HepG2 (cell line): Measurements from ENCODE around the gene ANKRD29. TPM values are rescaled to one million over a fixed set of nuclear protein-coding genes. Genes with fewer than 3 reads are reported as not detected.

Experiments used
- ASH2L ChIP-seq: fragments of 300-600, 200-600 bp; sonication (generic); IDR thresholded peaks from 2 replicates; pipeline ENCODE4 v1.7.0; 2017; ENCODE audit warnings: low read depth, mild to moderate bottlenecking, moderate library complexity, mixed read lengths, low read length; ENCODE audit not compliant: insufficient read length
- CBX5 ChIP-seq: sonication (generic); formaldehyde crosslinking; IDR thresholded peaks from 2 replicates; pipeline ENCODE4 v1.4.0; 2020; ENCODE audit warnings: missing genetic modification reagents, borderline replicate concordance
- KDM5A ChIP-seq: fragments of 200-600 bp; sonication (generic); IDR thresholded peaks from 2 replicates; pipeline ENCODE4 v1.7.0; 2018; ENCODE audit warnings: antibody characterized with exemption, mild to moderate bottlenecking, low read length, borderline replicate concordance
- KIAA2018 ChIP-seq: sonication (generic); formaldehyde crosslinking; IDR thresholded peaks from 2 replicates; pipeline ENCODE4 v1.5.0; 2020; ENCODE audit warnings: mild to moderate bottlenecking, missing genetic modification reagents, borderline replicate concordance
- MEIS2 ChIP-seq: sonication (generic); formaldehyde crosslinking; IDR thresholded peaks from 2 replicates; pipeline ENCODE4 v1.9.0; 2021; ENCODE audit warnings: mild to moderate bottlenecking, missing genetic modification reagents
- MIER2 ChIP-seq: IDR thresholded peaks from 2 replicates; pipeline ENCODE4 v1.6.1; 2016; ENCODE audit warnings: missing biosample characterization, missing genetic modification reagents
- NFKBIZ ChIP-seq: IDR thresholded peaks from 2 replicates; pipeline ENCODE4 v1.6.1; 2018; ENCODE audit warnings: missing genetic modification reagents, missing compliant biosample characterization
- NR2F6 ChIP-seq, 2 experiments: IDR thresholded peaks; 2 replicates each; pipeline ENCODE4 v1.6.1; 2016; ENCODE audit warnings: antibody characterized with exemption in 1 of 2, mild to moderate bottlenecking in 1 of 2
- PAX8 ChIP-seq: sonication (generic); formaldehyde crosslinking; IDR thresholded peaks from 2 replicates; pipeline ENCODE4 v1.8.0; 2022; ENCODE audit warnings: mild to moderate bottlenecking, missing genetic modification reagents, borderline replicate concordance
- SRY ChIP-seq: sonication (generic); formaldehyde crosslinking; IDR thresholded peaks from 2 replicates; pipeline ENCODE4 v1.8.0; 2022; ENCODE audit warnings: mild to moderate bottlenecking, missing genetic modification reagents
- ZNF296 ChIP-seq: sonication (generic); formaldehyde crosslinking; conservative IDR thresholded peaks from 2 replicates; pipeline ENCODE4 v1.5.0; 2020; ENCODE audit warnings: mild to moderate bottlenecking, missing genetic modification reagents
- ZNF564 ChIP-seq: sonication (generic); formaldehyde crosslinking; IDR thresholded peaks from 2 replicates; pipeline ENCODE4 v1.8.1; 2023; ENCODE audit warnings: mild to moderate bottlenecking, missing genetic modification reagents
- ZNF572 ChIP-seq: sonication (generic); formaldehyde crosslinking; IDR thresholded peaks from 2 replicates; pipeline ENCODE4 v1.5.1; 2020; ENCODE audit warnings: mild to moderate bottlenecking, missing genetic modification reagents
- polyA plus RNA-seq, 8 experiments: library from polyadenylated mRNA; depleted of rRNA in 3 of 8; stranded (reverse) in 7 of 8; unstranded in 1 of 8; fragments of >200 nt; fragmentation: Illumina TruSeq in 4 of 8; extraction: Trizol in 4 of 8; gene quantifications; 2 replicates each; pipeline versions ENCODE4 v1.2.1 to v1.2.3, GENCODE V29; 2011 to 2016; ENCODE audit warnings: low read depth in 4 of 8, missing spikeins in 1 of 8, mixed read lengths in 1 of 8; ENCODE audit not compliant: insufficient read depth in 1 of 8
- total RNA-seq, 5 experiments: library from RNA; depleted of rRNA; stranded (reverse); fragments of >200 nt; fragmentation: Illumina TruSeq; extraction: Trizol; gene quantifications; 2 replicates each; pipeline ENCODE4 v1.2.3, GENCODE V29; 2016; ENCODE audit warnings: low read depth in 1 of 5
- TF ChIP-seq, protein P1 (sequence below): sonication (generic); formaldehyde crosslinking; IDR thresholded peaks from 2 replicates; pipeline ENCODE4 v1.4.0; 2020; ENCODE audit warnings: missing genetic modification reagents, low read depth, mild to moderate bottlenecking, borderline replicate concordance
- TF ChIP-seq, protein P2 (sequence below): sonication (generic); formaldehyde crosslinking; IDR thresholded peaks from 2 replicates; pipeline ENCODE4 v1.4.0; 2020; ENCODE audit warnings: missing genetic modification reagents
- TF ChIP-seq, protein P3 (sequence below): sonication (generic); formaldehyde crosslinking; conservative IDR thresholded peaks from 2 replicates; pipeline ENCODE4 v1.8.0; 2022; ENCODE audit warnings: missing genetic modification reagents

Gene ANKRD29
- total and polyA plus RNA-seq, 2 of the 13 experiments (the other 11 are each of a cell fraction or from before 2014, with no cell fraction given), result not detected

- TF ChIP-seq KIAA2018 (no peak), ZNF564 (no peak), MIER2 (CRISPR knock-in tag) (no peak), ZNF296 (no peak), CBX5 (CRISPR knock-in tag) (no peak), SRY (CRISPR knock-in tag) (no peak), MEIS2 (CRISPR knock-in tag) (no peak), KDM5A (no peak), NFKBIZ (CRISPR knock-in tag) (no peak), PAX8 (CRISPR knock-in tag) (no peak), ASH2L (peak; percentile 55), NR2F6 (IDR thresholded peaks at IDR 0.05) (0 out of 2 replicates have a peak, but pooled peaks have one; percentile 38), NR2F6 (CRISPR knock-in tag; IDR thresholded peaks at IDR 0.05) (peak; percentile 69), ZNF572 (CRISPR knock-in tag) (no peak)
- TF ChIP-seq, protein P1, sequence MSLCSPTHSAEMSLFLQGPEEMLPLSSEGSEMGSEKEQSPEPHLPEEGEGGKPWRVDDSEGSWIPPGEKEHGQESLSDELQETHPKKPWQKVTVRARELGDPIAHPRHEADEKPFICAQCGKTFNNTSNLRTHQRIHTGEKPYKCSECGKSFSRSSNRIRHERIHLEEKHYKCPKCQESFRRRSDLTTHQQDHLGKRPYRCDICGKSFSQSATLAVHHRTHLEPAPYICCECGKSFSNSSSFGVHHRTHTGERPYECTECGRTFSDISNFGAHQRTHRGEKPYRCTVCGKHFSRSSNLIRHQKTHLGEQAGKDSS, result no peak
- TF ChIP-seq, protein P2, sequence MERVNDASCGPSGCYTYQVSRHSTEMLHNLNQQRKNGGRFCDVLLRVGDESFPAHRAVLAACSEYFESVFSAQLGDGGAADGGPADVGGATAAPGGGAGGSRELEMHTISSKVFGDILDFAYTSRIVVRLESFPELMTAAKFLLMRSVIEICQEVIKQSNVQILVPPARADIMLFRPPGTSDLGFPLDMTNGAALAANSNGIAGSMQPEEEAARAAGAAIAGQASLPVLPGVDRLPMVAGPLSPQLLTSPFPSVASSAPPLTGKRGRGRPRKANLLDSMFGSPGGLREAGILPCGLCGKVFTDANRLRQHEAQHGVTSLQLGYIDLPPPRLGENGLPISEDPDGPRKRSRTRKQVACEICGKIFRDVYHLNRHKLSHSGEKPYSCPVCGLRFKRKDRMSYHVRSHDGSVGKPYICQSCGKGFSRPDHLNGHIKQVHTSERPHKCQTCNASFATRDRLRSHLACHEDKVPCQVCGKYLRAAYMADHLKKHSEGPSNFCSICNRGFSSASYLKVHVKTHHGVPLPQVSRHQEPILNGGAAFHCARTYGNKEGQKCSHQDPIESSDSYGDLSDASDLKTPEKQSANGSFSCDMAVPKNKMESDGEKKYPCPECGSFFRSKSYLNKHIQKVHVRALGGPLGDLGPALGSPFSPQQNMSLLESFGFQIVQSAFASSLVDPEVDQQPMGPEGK, result no peak
- TF ChIP-seq, protein P3, sequence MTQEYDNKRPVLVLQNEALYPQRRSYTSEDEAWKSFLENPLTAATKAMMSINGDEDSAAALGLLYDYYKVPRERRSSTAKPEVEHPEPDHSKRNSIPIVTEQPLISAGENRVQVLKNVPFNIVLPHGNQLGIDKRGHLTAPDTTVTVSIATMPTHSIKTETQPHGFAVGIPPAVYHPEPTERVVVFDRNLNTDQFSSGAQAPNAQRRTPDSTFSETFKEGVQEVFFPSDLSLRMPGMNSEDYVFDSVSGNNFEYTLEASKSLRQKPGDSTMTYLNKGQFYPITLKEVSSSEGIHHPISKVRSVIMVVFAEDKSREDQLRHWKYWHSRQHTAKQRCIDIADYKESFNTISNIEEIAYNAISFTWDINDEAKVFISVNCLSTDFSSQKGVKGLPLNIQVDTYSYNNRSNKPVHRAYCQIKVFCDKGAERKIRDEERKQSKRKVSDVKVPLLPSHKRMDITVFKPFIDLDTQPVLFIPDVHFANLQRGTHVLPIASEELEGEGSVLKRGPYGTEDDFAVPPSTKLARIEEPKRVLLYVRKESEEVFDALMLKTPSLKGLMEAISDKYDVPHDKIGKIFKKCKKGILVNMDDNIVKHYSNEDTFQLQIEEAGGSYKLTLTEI (CRISPR knock-in tag), result no peak
Observed at GRCh38 chr18:23569299-23570063, 93.2 kb downstream of the ANKRD29 start (continued).
